ENCODE results near the gene KLHL10. TPM values are rescaled to one million over a fixed set of nuclear protein-coding genes. Genes with fewer than 3 reads are reported as not detected.

The KLHL10 gene
- total and polyA plus RNA-seq, 9 of the 15 experiments (the other 6 are each of a cell fraction or from before 2014, with no cell fraction given): 0.06 to 0.56 (median 0.12) TPM; not detected in 5

- TF ChIP-seq CCAR2 (IDR thresholded peaks at IDR 0.05; ENCODE audit: low read depth, low read length) (no peak), THRAP3 (IDR thresholded peaks at IDR 0.05; ENCODE audit: borderline replicate concordance) (no peak), ZNF253 (CRISPR knock-in tag; conservative IDR thresholded peaks at IDR 0.05) (no peak), NCOA2 (IDR thresholded peaks at IDR 0.05; ENCODE audit: partially characterized antibody in 2 of 2) (no peak), PML (IDR thresholded peaks at IDR 0.05; ENCODE audit: low read length) (no peak), ZNF589 (CRISPR knock-in tag; IDR thresholded peaks at IDR 0.05; ENCODE audit: low read depth) (no peak), ZFP1 (CRISPR knock-in tag; IDR thresholded peaks at IDR 0.05) (no peak), CHD4 (IDR thresholded peaks at IDR 0.05; ENCODE audit: insufficient read depth, insufficient replicate concordance, low read depth, low read length, poor library complexity, severe bottlenecking) (no peak), DMBX1 (CRISPR knock-in tag; IDR thresholded peaks at IDR 0.05; ENCODE audit: borderline replicate concordance) (0 out of 2 replicates have a peak, but pooled peaks have one; percentile 11), NEUROD1 (IDR thresholded peaks at IDR 0.05; ENCODE audit: borderline replicate concordance, low read depth, low read length, partially characterized antibody) (peak; percentile 27), CEBPB (tag; IDR thresholded peaks at IDR 0.05) (no peak)
- TF ChIP-seq, protein P1, sequence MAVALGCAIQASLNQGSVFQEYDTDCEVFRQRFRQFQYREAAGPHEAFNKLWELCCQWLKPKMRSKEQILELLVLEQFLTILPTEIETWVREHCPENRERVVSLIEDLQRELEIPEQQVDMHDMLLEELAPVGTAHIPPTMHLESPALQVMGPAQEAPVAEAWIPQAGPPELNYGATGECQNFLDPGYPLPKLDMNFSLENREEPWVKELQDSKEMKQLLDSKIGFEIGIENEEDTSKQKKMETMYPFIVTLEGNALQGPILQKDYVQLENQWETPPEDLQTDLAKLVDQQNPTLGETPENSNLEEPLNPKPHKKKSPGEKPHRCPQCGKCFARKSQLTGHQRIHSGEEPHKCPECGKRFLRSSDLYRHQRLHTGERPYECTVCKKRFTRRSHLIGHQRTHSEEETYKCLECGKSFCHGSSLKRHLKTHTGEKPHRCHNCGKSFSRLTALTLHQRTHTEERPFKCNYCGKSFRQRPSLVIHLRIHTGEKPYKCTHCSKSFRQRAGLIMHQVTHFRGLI (CRISPR knock-in tag; IDR thresholded peaks at IDR 0.05): no peak
- TF ChIP-seq, protein P2, sequence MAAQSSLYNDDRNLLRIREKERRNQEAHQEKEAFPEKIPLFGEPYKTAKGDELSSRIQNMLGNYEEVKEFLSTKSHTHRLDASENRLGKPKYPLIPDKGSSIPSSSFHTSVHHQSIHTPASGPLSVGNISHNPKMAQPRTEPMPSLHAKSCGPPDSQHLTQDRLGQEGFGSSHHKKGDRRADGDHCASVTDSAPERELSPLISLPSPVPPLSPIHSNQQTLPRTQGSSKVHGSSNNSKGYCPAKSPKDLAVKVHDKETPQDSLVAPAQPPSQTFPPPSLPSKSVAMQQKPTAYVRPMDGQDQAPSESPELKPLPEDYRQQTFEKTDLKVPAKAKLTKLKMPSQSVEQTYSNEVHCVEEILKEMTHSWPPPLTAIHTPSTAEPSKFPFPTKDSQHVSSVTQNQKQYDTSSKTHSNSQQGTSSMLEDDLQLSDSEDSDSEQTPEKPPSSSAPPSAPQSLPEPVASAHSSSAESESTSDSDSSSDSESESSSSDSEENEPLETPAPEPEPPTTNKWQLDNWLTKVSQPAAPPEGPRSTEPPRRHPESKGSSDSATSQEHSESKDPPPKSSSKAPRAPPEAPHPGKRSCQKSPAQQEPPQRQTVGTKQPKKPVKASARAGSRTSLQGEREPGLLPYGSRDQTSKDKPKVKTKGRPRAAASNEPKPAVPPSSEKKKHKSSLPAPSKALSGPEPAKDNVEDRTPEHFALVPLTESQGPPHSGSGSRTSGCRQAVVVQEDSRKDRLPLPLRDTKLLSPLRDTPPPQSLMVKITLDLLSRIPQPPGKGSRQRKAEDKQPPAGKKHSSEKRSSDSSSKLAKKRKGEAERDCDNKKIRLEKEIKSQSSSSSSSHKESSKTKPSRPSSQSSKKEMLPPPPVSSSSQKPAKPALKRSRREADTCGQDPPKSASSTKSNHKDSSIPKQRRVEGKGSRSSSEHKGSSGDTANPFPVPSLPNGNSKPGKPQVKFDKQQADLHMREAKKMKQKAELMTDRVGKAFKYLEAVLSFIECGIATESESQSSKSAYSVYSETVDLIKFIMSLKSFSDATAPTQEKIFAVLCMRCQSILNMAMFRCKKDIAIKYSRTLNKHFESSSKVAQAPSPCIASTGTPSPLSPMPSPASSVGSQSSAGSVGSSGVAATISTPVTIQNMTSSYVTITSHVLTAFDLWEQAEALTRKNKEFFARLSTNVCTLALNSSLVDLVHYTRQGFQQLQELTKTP (IDR thresholded peaks at IDR 0.05; ENCODE audit: low read depth in 1 of 2, partially characterized antibody in 2 of 2): peak in 1 of 2 experiments; percentile 8
- TF ChIP-seq, protein P3, sequence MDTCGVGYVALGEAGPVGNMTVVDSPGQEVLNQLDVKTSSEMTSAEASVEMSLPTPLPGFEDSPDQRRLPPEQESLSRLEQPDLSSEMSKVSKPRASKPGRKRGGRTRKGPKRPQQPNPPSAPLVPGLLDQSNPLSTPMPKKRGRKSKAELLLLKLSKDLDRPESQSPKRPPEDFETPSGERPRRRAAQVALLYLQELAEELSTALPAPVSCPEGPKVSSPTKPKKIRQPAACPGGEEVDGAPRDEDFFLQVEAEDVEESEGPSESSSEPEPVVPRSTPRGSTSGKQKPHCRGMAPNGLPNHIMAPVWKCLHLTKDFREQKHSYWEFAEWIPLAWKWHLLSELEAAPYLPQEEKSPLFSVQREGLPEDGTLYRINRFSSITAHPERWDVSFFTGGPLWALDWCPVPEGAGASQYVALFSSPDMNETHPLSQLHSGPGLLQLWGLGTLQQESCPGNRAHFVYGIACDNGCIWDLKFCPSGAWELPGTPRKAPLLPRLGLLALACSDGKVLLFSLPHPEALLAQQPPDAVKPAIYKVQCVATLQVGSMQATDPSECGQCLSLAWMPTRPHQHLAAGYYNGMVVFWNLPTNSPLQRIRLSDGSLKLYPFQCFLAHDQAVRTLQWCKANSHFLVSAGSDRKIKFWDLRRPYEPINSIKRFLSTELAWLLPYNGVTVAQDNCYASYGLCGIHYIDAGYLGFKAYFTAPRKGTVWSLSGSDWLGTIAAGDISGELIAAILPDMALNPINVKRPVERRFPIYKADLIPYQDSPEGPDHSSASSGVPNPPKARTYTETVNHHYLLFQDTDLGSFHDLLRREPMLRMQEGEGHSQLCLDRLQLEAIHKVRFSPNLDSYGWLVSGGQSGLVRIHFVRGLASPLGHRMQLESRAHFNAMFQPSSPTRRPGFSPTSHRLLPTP (IDR thresholded peaks at IDR 0.05; ENCODE audit: borderline replicate concordance, extremely low read depth, insufficient read length): no peak
Observed at GRCh38 chr17:41793784-41794539, 43.7 kb upstream of the KLHL10 start (continued).

Measured in K562 (cell line).